Endothelial cell (in vitro differentiated cells): Measurements from ENCODE around the gene SRXN1. TPM values are rescaled to one million over a fixed set of nuclear protein-coding genes. Genes with fewer than 3 reads are reported as not detected.

Experiments used
- DNase-seq: peaks from one replicate; pipeline ENCODE4 v3.0.0; 2021; ENCODE audit warnings: low spot score
- H3K27ac Mint-ChIP-seq: one replicate; pipeline ENCODE4 v1.8.0; 2021; ENCODE audit warnings: mixed read lengths, inconsistent platforms; ENCODE audit not compliant: unreplicated experiment
- H3K27me3 Mint-ChIP-seq: one replicate; pipeline ENCODE4 v1.8.0; 2021; ENCODE audit warnings: mild to moderate bottlenecking, moderate library complexity, mixed read lengths, inconsistent platforms; ENCODE audit not compliant: unreplicated experiment
- H3K36me3 Mint-ChIP-seq: one replicate; pipeline ENCODE4 v1.8.0; 2021; ENCODE audit warnings: mild to moderate bottlenecking, low read depth, mixed read lengths, inconsistent platforms; ENCODE audit not compliant: unreplicated experiment
- H3K4me1 Mint-ChIP-seq: one replicate; pipeline ENCODE4 v1.8.0; 2021; ENCODE audit warnings: mild to moderate bottlenecking, mixed read lengths, inconsistent platforms; ENCODE audit not compliant: unreplicated experiment
- H3K4me3 Mint-ChIP-seq: one replicate; pipeline ENCODE4 v1.8.0; 2021; ENCODE audit warnings: mild to moderate bottlenecking, mixed read lengths, inconsistent platforms; ENCODE audit not compliant: unreplicated experiment
- H3K9me3 Mint-ChIP-seq: one replicate; pipeline ENCODE4 v1.8.0; 2021; ENCODE audit warnings: mixed read lengths, inconsistent platforms; ENCODE audit not compliant: unreplicated experiment
- CTCF ChIP-seq: fragments of 200-600 bp; sonication (generic); IDR thresholded peaks from one replicate; pipeline ENCODE4 v1.5.0; 2021; ENCODE audit warnings: antibody characterized with exemption; ENCODE audit not compliant: unreplicated experiment
- total RNA-seq: library from RNA; stranded (reverse); fragmentation: NEBNext Ultra II Directional; extraction: Animal tissue kit (Norgen Biotek cat#: 25700); gene quantifications from one replicate; pipeline ENCODE4 v1.2.1, GENCODE V29; 2021; ENCODE audit not compliant: unreplicated experiment

The SRXN1 gene
- total RNA-seq, 1 donor from 2014 or later, result 4.1 TPM

GRCh38 chr20:623021-623420, 30.0 kb downstream of the SRXN1 start:
- Mint-ChIP-seq H3K27me3 (peaks cover 7% of the 10 kb centered on the region), H3K4me1 (peaks cover 30% of the 10 kb centered on the region), H3K27ac (no peak overlapping the region), H3K9me3 (no peaks in the 10 kb centered on the region), H3K4me3 (no peak overlapping the region), H3K36me3 (peaks cover 3% of the 10 kb centered on the region)
- TF ChIP-seq CTCF, result no peak
- no peak for DNase-seq

GRCh38 chr20:622161-622560, 30.8 kb downstream of the SRXN1 start:
- no peak for DNase-seq
- TF ChIP-seq CTCF, result no peak
- Mint-ChIP-seq H3K4me3 (no peak overlapping the region), H3K4me1 (peaks cover 30% of the 10 kb centered on the region), H3K27ac (peak overlapping the region; percentile 50), H3K9me3 (no peaks in the 10 kb centered on the region), H3K36me3 (peaks cover 3% of the 10 kb centered on the region), H3K27me3 (peaks cover 6% of the 10 kb centered on the region)

GRCh38 chr20:621125-621756, 31.8 kb downstream of the SRXN1 start:
- Mint-ChIP-seq H3K27me3 (peaks cover 6% of the 10 kb centered on the region), H3K4me3 (no peak overlapping the region), H3K4me1 (peaks cover 30% of the 10 kb centered on the region), H3K27ac (peak overlapping the region; percentile 31), H3K36me3 (peaks cover 3% of the 10 kb centered on the region), H3K9me3 (no peaks in the 10 kb centered on the region)
- DNase-seq, result no peak
- no peak for TF ChIP-seq CTCF

- H3K27ac Mint-ChIP-seq, result no peak overlapping the region
- no peak for TF ChIP-seq CTCF
Observed at GRCh38 chr20:620246-620645, 32.8 kb downstream of the SRXN1 start.

GRCh38 chr20:618980-619379, 34.0 kb downstream of the SRXN1 start:
- Mint-ChIP-seq H3K9me3 (no peaks in the 10 kb centered on the region), H3K36me3 (peaks cover 3% of the 10 kb centered on the region), H3K27ac (no peak overlapping the region), H3K27me3 (peaks cover 8% of the 10 kb centered on the region), H3K4me3 (no peak overlapping the region), H3K4me1 (peaks cover 22% of the 10 kb centered on the region)
- TF ChIP-seq CTCF, result no peak
- no peak for DNase-seq

More at GRCh38 chr20:620246-620645, 32.8 kb downstream of the SRXN1 start:
- no peaks in the 10 kb centered on the region for H3K9me3 Mint-ChIP-seq
- H3K4me3 Mint-ChIP-seq, result no peak overlapping the region
- H3K4me1 Mint-ChIP-seq, result peaks cover 27% of the 10 kb centered on the region
- DNase-seq, result no peak
- H3K27me3 Mint-ChIP-seq, result peaks cover 6% of the 10 kb centered on the region
- H3K36me3 Mint-ChIP-seq, result peaks cover 3% of the 10 kb centered on the region
